HepG2 (cell line): ENCODE measurements around the gene OBSL1. TPM values are rescaled to one million over a fixed set of nuclear protein-coding genes. Genes with fewer than 3 reads are reported as not detected.

ENCODE experiments used
- AKAP8 ChIP-seq: sonication (generic); formaldehyde crosslinking; IDR thresholded peaks from 2 replicates; pipeline ENCODE4 v1.5.1; 2020; ENCODE audit warnings: mild to moderate bottlenecking, missing genetic modification reagents
- BORCS8-MEF2B ChIP-seq: sonication (generic); formaldehyde crosslinking; IDR thresholded peaks from 2 replicates; pipeline ENCODE4 v1.8.0; 2022; ENCODE audit warnings: mild to moderate bottlenecking, missing genetic modification reagents
- ELF4 ChIP-seq: sonication (generic); formaldehyde crosslinking; IDR thresholded peaks from 2 replicates; pipeline ENCODE4 v1.5.0; 2020; ENCODE audit warnings: missing genetic modification reagents, mild to moderate bottlenecking, moderate library complexity, borderline replicate concordance
- FLYWCH1 ChIP-seq: sonication (generic); formaldehyde crosslinking; IDR thresholded peaks from 2 replicates; pipeline ENCODE4 v1.8.1; 2023; ENCODE audit warnings: mild to moderate bottlenecking, missing genetic modification reagents
- GFI1 ChIP-seq: sonication (generic); formaldehyde crosslinking; IDR thresholded peaks from 2 replicates; pipeline ENCODE4 v1.5.0; 2020; ENCODE audit warnings: missing genetic modification reagents, mild to moderate bottlenecking, borderline replicate concordance
- IRF9 ChIP-seq: sonication (generic); formaldehyde crosslinking; IDR thresholded peaks from 2 replicates; pipeline ENCODE4 v1.8.0; 2022; ENCODE audit warnings: missing genetic modification reagents, mild to moderate bottlenecking, borderline replicate concordance
- KDM5B ChIP-seq: sonication (generic); formaldehyde crosslinking; IDR thresholded peaks from 2 replicates; pipeline ENCODE4 v1.4.0; 2020; ENCODE audit warnings: missing genetic modification reagents, mild to moderate bottlenecking, borderline replicate concordance
- KMT2A ChIP-seq: sonication (generic); formaldehyde crosslinking; IDR thresholded peaks from 2 replicates; pipeline ENCODE4 v1.4.0; 2020; ENCODE audit warnings: missing genetic modification reagents
- MED1 ChIP-seq: sonication (generic); formaldehyde crosslinking; IDR thresholded peaks from 2 replicates; pipeline ENCODE4 v1.4.0; 2020; ENCODE audit warnings: missing genetic modification reagents
- PAF1 ChIP-seq: IDR thresholded peaks from 2 replicates; pipeline ENCODE4 v1.6.1; 2016; ENCODE audit warnings: missing genetic modification reagents, missing compliant biosample characterization
- PLSCR1 ChIP-seq: sonication (generic); formaldehyde crosslinking; IDR thresholded peaks from 2 replicates; pipeline ENCODE4 v1.5.0; 2020; ENCODE audit warnings: missing genetic modification reagents, mild to moderate bottlenecking, borderline replicate concordance
- RNF2 ChIP-seq: fragments of 450-650 bp; conservative IDR thresholded peaks from 2 replicates; pipeline ENCODE4 v1.6.1; 2016; ENCODE audit warnings: low read depth
- YY1 ChIP-seq: IDR thresholded peaks from 2 replicates; pipeline ENCODE4 v1.6.1; 2011; ENCODE audit warnings: low read length, low read depth, moderate library complexity, mild to moderate bottlenecking; ENCODE audit not compliant: insufficient read depth, insufficient replicate concordance
- ZBTB40 ChIP-seq, 2 experiments: fragments of 450-650 bp in 1 of 2; sonication (generic) in 1 of 2; formaldehyde crosslinking in 1 of 2; IDR thresholded peaks; 2 replicates each; pipeline versions ENCODE4 v1.6.1 to v1.8.0; 2016 to 2022; ENCODE audit warnings: antibody characterized with exemption in 1 of 2, mild to moderate bottlenecking in 1 of 2, missing genetic modification reagents in 1 of 2
- ZFP91 ChIP-seq: sonication (generic); formaldehyde crosslinking; IDR thresholded peaks from 2 replicates; pipeline ENCODE4 v1.9.0; 2022; ENCODE audit warnings: missing genetic modification reagents, mild to moderate bottlenecking, borderline replicate concordance
- ZNF138 ChIP-seq: sonication (generic); formaldehyde crosslinking; IDR thresholded peaks from 2 replicates; pipeline ENCODE4 v1.5.0; 2020; ENCODE audit warnings: mild to moderate bottlenecking, low read depth, missing genetic modification reagents
- ZNF143 ChIP-seq: sonication (generic); formaldehyde crosslinking; IDR thresholded peaks from 2 replicates; pipeline ENCODE4 v1.4.0; 2020; ENCODE audit warnings: missing genetic modification reagents
- ZNF614 ChIP-seq: IDR thresholded peaks from 2 replicates; pipeline ENCODE4 v1.6.1; 2018; ENCODE audit warnings: missing biosample characterization, missing genetic modification reagents, inconsistent platforms, borderline replicate concordance
- polyA plus RNA-seq, 8 experiments: library from polyadenylated mRNA; depleted of rRNA in 3 of 8; stranded (reverse) in 7 of 8; unstranded in 1 of 8; fragments of >200 nt; fragmentation: Illumina TruSeq in 4 of 8; extraction: Trizol in 4 of 8; gene quantifications; 2 replicates each; pipeline versions ENCODE4 v1.2.1 to v1.2.3, GENCODE V29; 2011 to 2016; ENCODE audit warnings: low read depth in 4 of 8, missing spikeins in 1 of 8, mixed read lengths in 1 of 8; ENCODE audit not compliant: insufficient read depth in 1 of 8
- total RNA-seq, 5 experiments: library from RNA; depleted of rRNA; stranded (reverse); fragments of >200 nt; fragmentation: Illumina TruSeq; extraction: Trizol; gene quantifications; 2 replicates each; pipeline ENCODE4 v1.2.3, GENCODE V29; 2016; ENCODE audit warnings: low read depth in 1 of 5

OBSL1 gene
- total and polyA plus RNA-seq, 2 of the 13 experiments (the other 11 are each of a cell fraction or from before 2014, with no cell fraction given): 86.7 to 218 TPM

- TF ChIP-seq ZBTB40 (IDR thresholded peaks at IDR 0.05) (no peak), ZBTB40 (CRISPR knock-in tag; IDR thresholded peaks at IDR 0.05) (no peak), ZNF614 (CRISPR knock-in tag) (no peak), MED1 (CRISPR knock-in tag) (peak; percentile 87), ZNF138 (CRISPR knock-in tag) (no peak), KMT2A (CRISPR knock-in tag) (no peak), AKAP8 (CRISPR knock-in tag) (no peak), PLSCR1 (CRISPR knock-in tag) (no peak), RNF2 (no peak), GFI1 (CRISPR knock-in tag) (peak; percentile 38; the same call in 1 of the 2 replicates), ELF4 (CRISPR knock-in tag) (no peak), FLYWCH1 (no peak), ZFP91 (CRISPR knock-in tag) (0 out of 2 replicates have a peak, but pooled peaks have one; percentile 60), PAF1 (CRISPR knock-in tag) (no peak), YY1 (peak; percentile 8), BORCS8-MEF2B (CRISPR knock-in tag) (no peak), ZNF143 (CRISPR knock-in tag) (no peak), IRF9 (CRISPR knock-in tag) (0 out of 2 replicates have a peak, but pooled peaks have one; percentile 38), KDM5B (CRISPR knock-in tag) (peak; percentile 75)
These were observed 25.4 kb downstream of the OBSL1 start (continued) for GRCh38 chr2:219545943-219546352.
